Omental fat pad (tissue), 4 donors: ENCODE results near the gene RPAP2. TPM values are rescaled to one million over a fixed set of nuclear protein-coding genes. Genes with fewer than 3 reads are reported as not detected.

Experiments used
- ATAC-seq: fragments of 150-250 bp; one replicate; pipeline ENCODE4 v1.9.1; 2016; ENCODE audit warnings: mild to moderate bottlenecking, moderate library complexity; ENCODE audit not compliant: low FRiP score
- DNase-seq: peaks from one replicate; pipeline ENCODE4 v3.0.0-alpha.2; 2019; ENCODE audit warnings: low spot score
- total RNA-seq, 4 donors: library from RNA; depleted of rRNA; stranded (reverse); fragments of >200 nt; gene quantifications; one replicate each; pipeline ENCODE4 v1.1.0, GENCODE V29; 2016
- TF ChIP-seq, protein P1 (sequence below), 3 donors: fragments of 450-650 bp; IDR thresholded peaks; one replicate each; pipeline ENCODE4 v1.5.1; 2016 to 2017; ENCODE audit warnings: antibody characterized with exemption in 3 of 3, mild to moderate bottlenecking in 3 of 3, moderate library complexity in 2 of 3

The RPAP2 gene
- total RNA-seq, 4 donors from 2014 or later = 4.8 to 11.5 (median 6.7) TPM

DNA sequence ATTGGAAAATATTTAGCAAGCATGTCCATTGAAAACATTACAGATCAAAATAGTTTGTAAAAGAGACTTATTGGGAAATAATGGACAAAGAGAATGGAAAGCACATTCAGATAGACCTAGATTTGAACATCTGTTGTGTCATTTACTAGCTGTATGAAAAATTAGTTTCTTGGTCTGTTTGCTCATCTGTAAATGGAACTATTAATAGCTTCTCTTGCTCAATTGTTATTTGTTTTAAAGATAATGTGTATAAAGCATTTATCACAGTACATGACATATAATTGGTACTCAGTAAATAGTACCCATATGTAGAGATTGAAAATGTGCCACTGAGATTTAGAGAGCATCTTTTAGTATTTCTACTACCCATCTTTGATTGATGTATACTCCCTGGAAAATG lies 25.9 kb downstream of the RPAP2 start:
- TF ChIP-seq, protein P1, sequence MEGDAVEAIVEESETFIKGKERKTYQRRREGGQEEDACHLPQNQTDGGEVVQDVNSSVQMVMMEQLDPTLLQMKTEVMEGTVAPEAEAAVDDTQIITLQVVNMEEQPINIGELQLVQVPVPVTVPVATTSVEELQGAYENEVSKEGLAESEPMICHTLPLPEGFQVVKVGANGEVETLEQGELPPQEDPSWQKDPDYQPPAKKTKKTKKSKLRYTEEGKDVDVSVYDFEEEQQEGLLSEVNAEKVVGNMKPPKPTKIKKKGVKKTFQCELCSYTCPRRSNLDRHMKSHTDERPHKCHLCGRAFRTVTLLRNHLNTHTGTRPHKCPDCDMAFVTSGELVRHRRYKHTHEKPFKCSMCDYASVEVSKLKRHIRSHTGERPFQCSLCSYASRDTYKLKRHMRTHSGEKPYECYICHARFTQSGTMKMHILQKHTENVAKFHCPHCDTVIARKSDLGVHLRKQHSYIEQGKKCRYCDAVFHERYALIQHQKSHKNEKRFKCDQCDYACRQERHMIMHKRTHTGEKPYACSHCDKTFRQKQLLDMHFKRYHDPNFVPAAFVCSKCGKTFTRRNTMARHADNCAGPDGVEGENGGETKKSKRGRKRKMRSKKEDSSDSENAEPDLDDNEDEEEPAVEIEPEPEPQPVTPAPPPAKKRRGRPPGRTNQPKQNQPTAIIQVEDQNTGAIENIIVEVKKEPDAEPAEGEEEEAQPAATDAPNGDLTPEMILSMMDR (IDR thresholded peaks at IDR 0.05) = no peak
- no peak for ATAC-seq
- no peak for DNase-seq

DNA sequence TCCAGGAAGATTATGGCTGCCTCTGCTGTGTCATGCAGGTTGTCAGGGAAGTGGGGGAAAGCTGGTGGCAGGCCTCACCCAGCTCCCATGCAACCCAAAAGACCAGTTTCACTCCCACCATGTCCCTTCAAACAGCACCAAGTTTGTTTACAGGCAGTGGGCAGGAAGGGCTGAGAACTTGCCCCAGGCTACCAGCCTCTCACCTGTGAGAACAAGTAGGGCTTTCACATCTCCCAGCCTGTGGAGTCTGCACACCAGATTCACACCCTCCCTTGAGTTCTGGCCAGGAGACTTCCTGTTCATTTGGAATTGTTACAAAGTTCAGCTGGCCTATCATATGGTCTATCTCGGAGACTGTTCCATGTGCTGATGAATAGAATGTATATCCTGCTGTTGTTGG lies 27.8 kb downstream of the RPAP2 start:
- DNase-seq = no peak
- TF ChIP-seq, protein P1 (IDR thresholded peaks at IDR 0.05) = no peak
- no peak for ATAC-seq

DNA sequence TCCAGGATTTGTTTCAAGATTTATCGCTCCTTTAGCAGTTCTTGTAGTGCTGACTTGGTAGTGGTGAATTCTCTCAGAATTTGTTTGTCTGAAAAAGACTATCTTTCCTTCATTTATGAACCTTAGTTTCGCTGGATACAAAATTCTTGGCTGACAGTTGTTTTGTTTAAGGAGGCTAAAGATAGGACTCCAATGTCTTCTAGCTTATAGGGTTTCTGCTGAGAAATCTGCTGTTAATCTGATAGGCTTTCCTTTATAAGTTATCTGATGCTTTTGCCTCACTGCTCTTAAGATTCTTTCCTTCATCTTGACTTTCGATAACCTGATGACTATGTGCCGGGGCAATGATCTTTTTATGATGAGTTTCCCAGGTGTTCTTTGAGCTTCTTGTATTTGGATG lies 28.9 kb downstream of the RPAP2 start:
- TF ChIP-seq, protein P1 (IDR thresholded peaks at IDR 0.05) = no peak

DNA sequence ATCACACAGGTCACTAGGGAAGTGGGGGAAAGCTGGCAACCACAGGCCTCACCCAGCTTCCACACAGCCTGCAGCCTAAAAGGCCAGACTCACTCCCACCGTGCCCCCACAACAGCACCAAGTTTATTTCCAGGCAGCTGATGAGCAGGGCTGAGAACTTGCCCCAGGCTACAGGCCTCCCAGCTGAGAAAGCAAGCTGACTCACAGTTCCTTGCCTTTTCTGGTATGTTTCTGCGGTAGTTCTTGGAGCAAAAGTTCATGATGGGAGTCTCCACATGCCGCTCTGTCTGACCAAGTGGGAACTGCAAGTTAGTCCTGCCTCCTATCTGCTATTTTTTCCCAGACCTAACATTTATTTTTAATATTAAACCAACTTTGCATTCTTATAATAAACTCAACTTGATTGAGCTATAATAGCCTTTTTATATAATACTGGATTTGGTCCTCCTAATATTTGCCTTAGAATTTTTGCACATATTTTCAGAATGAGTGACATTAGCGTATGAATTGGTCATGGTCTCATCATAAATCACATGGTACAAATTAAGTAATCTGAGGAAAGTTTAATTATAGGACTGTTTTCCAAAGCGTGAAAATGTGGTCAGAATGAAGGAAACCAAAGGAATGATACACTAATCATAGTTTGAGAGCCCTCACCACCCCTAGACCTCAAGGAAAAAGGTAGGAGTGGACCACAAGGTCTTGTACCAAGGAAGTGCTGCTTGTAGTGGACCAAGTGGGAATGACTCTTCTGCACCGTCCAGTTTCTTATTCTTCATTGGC lies 30.7 kb downstream of the RPAP2 start:
- TF ChIP-seq, protein P1 (IDR thresholded peaks at IDR 0.05) = no peak
- ATAC-seq = no peak
- DNase-seq = no peak

More for the DNA sequence above, 28.9 kb downstream of the RPAP2 start:
- no peak for ATAC-seq
- DNase-seq = no peak

DNA sequence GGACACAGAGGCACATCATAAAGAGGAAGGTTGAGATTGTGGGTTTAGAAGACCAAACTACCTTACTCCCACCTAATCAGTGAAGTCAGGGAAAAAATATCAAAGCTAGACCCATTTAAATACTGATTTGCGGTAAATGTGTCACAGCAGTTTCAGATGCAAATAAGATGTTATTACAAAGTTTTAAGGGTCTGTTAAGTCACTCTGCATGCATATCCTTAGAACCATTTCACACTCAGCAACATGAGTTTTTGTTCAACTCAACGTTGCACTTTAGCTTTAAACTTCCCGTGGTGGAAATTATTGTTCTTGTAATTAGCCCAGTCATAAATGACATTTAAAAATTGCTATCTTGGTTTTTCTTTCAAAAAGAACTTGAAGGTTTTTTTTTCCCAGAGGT lies 34.8 kb downstream of the RPAP2 start:
- TF ChIP-seq, protein P1 (IDR thresholded peaks at IDR 0.05) = no peak
- ATAC-seq (no peak), DNase-seq (no peak)

DNA sequence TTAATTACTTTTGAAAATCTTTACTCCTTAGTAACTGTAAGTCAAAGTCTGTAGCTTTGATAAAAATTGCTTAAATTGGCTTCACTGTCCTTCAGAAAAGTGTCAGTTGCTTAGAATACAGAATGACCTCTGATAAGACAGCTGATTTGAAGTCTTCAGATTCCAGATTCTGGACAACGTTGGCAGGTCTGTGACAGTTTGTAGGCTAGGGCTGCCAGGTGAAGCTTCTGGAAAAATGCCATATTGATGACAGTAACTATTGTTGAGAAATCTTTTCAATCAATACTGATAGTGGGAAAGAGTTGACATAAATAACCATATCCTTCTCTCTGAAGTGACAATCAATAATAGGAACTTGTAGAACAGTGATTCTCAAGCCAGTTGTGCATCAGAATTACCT lies 41.3 kb downstream of the RPAP2 start:
- TF ChIP-seq, protein P1 (IDR thresholded peaks at IDR 0.05) = no peak
- ATAC-seq (no peak), DNase-seq (no peak)

DNA sequence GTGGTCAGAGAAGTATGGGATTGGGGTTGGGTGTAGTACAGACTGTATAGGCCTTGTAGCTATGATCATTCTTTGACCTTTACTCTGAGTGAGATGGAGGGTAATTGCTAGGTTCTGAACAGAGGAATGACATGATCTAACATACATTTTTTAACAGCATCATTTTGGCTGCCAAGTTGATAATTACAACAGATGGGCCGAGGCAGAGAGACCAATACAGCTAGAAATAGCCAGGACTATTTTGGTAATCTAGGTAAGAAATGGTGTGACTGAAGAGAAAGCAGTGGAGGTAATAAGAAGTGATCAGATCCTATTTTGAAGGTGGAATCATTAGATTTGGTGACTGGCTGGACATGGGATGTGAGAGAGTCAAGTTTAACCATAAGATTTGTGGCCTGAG lies 43.5 kb downstream of the RPAP2 start:
- ATAC-seq (no peak), DNase-seq (no peak)
- TF ChIP-seq, protein P1 (IDR thresholded peaks at IDR 0.05) = no peak
